GM23338 (cell line): ENCODE results near the gene SMYD3. TPM values are rescaled to one million over a fixed set of nuclear protein-coding genes. Genes with fewer than 3 reads are reported as not detected.

Source experiments
- ATAC-seq: fragments of 200-7000 bp; cut with Tn5 transposase; 3 replicates; pipeline ENCODE4 v1.9.1; 2020
- DNase-seq: peaks from one replicate; pipeline ENCODE4 v3.0.0-alpha.2; 2015; ENCODE audit warnings: low spot score
- H2AFZ ChIP-seq: fragments of 200-600 bp; sonication (generic); 2 replicates; pipeline ENCODE4 v1.8.0; 2016; ENCODE audit warnings: antibody characterized with exemption, mild to moderate bottlenecking, moderate library complexity
- H3F3A ChIP-seq: fragments of 200-600 bp; sonication (generic); replicated peaks from 2 replicates; pipeline ENCODE4 v1.8.0; 2017; ENCODE audit warnings: antibody characterized with exemption, mixed run types, low read depth
- H3K27ac ChIP-seq: fragments of 200-600 bp; sonication (generic); 2 replicates; pipeline ENCODE4 v1.6.1; 2016; ENCODE audit warnings: low read depth
- H3K27me3 ChIP-seq: fragments of 200-600 bp; sonication (generic); 2 replicates; pipeline ENCODE4 v1.8.0; 2016; ENCODE audit warnings: mild to moderate bottlenecking, mixed run types, moderate library complexity; ENCODE audit not compliant: insufficient read depth
- H3K36me3 ChIP-seq: fragments of 200-600 bp; sonication (generic); 2 replicates; pipeline ENCODE4 v1.8.0; 2016; ENCODE audit warnings: mild to moderate bottlenecking; ENCODE audit not compliant: insufficient read depth
- H3K4me1 ChIP-seq: fragments of 200-600 bp; sonication (generic); 2 replicates; pipeline ENCODE4 v1.8.0; 2016; ENCODE audit warnings: mild to moderate bottlenecking, moderate library complexity; ENCODE audit not compliant: insufficient read depth
- H3K4me2 ChIP-seq: fragments of 200-600 bp; sonication (generic); 2 replicates; pipeline ENCODE4 v1.7.1; 2017; ENCODE audit warnings: mixed run types
- H3K4me3 ChIP-seq: fragments of 200-600 bp; sonication (generic); 2 replicates; pipeline ENCODE4 v1.6.1; 2016; ENCODE audit warnings: mixed run types
- H3K79me2 ChIP-seq: fragments of 200-600 bp; sonication (generic); replicated peaks from 2 replicates; pipeline ENCODE4 v1.8.0; 2017; ENCODE audit warnings: mild to moderate bottlenecking; ENCODE audit not compliant: insufficient read depth
- H3K9me2 ChIP-seq: fragments of 200-600 bp; sonication (generic); 2 replicates; pipeline ENCODE4 v1.8.0; 2017; ENCODE audit not compliant: insufficient read depth
- H4K20me1 ChIP-seq: fragments of 200-600 bp; sonication (generic); replicated peaks from 2 replicates; pipeline ENCODE4 v1.8.0; 2017; ENCODE audit warnings: mild to moderate bottlenecking; ENCODE audit not compliant: insufficient read depth
- H3K27ac Mint-ChIP-seq: 2 replicates; pipeline ENCODE4 v1.8.0; 2020; ENCODE audit warnings: inconsistent platforms, mild to moderate bottlenecking, moderate library complexity, mixed read lengths
- H3K27me3 Mint-ChIP-seq: 3 replicates; pipeline ENCODE4 v1.8.0; 2022; ENCODE audit warnings: low read depth, mild to moderate bottlenecking, moderate library complexity, mixed read lengths, inconsistent platforms; ENCODE audit not compliant: insufficient read depth, poor library complexity
- H3K36me3 Mint-ChIP-seq: 3 replicates; pipeline ENCODE4 v1.8.0; 2021; ENCODE audit warnings: low read depth, mild to moderate bottlenecking, inconsistent platforms, moderate library complexity, mixed read lengths
- H3K4me1 Mint-ChIP-seq: 3 replicates; pipeline ENCODE4 v1.8.0; 2020; ENCODE audit warnings: mild to moderate bottlenecking, inconsistent platforms, mixed read lengths
- H3K4me3 Mint-ChIP-seq: 3 replicates; pipeline ENCODE4 v1.8.0; 2021; ENCODE audit warnings: moderate library complexity, mild to moderate bottlenecking, inconsistent platforms, mixed read lengths
- H3K9me3 Mint-ChIP-seq: 3 replicates; pipeline ENCODE4 v1.8.0; 2020; ENCODE audit warnings: moderate library complexity, mild to moderate bottlenecking, inconsistent platforms, mixed read lengths
- CREB1 ChIP-seq: fragments of 250-450 bp; sonication (Bioruptor Pico); IDR thresholded peaks from 2 replicates; pipeline ENCODE4 v1.5.0; 2020; ENCODE audit warnings: low read depth, mild to moderate bottlenecking, moderate library complexity
- EZH2 ChIP-seq: fragments of 200-600 bp; sonication (generic); IDR thresholded peaks from one replicate; pipeline ENCODE4 v1.8.0; 2017; ENCODE audit warnings: antibody characterized with exemption, mild to moderate bottlenecking, low read depth; ENCODE audit not compliant: unreplicated experiment
- EZH2phosphoT487 ChIP-seq: fragments of 200-600 bp; sonication (generic); IDR thresholded peaks from one replicate; pipeline ENCODE4 v1.8.1; 2018; ENCODE audit warnings: antibody characterized with exemption; ENCODE audit not compliant: unreplicated experiment
- JUNB ChIP-seq: IDR thresholded peaks from one replicate; pipeline ENCODE4 v1.6.1; 2016; ENCODE audit warnings: antibody characterized with exemption; ENCODE audit not compliant: unreplicated experiment
- NANOG ChIP-seq: IDR thresholded peaks from 2 replicates; pipeline ENCODE4 v1.6.1; 2016; ENCODE audit warnings: antibody characterized with exemption, borderline replicate concordance
- POLR2AphosphoS5 ChIP-seq: IDR thresholded peaks from 2 replicates; pipeline ENCODE4 v1.6.1; 2016; ENCODE audit warnings: antibody characterized with exemption, low read depth
- REST ChIP-seq: IDR thresholded peaks from one replicate; pipeline ENCODE4 v1.6.1; 2018; ENCODE audit warnings: antibody characterized with exemption; ENCODE audit not compliant: unreplicated experiment
- ZNF114 ChIP-seq: fragments of 250-450 bp; sonication (Bioruptor Pico); IDR thresholded peaks from 2 replicates; pipeline ENCODE4 v1.5.0; 2020; ENCODE audit warnings: mild to moderate bottlenecking, moderate library complexity
- ZNF331 ChIP-seq: fragments of 250-450 bp; sonication (Bioruptor Pico); IDR thresholded peaks from 2 replicates; pipeline ENCODE4 v1.5.0; 2020; ENCODE audit warnings: low read depth, mild to moderate bottlenecking, moderate library complexity
- polyA plus RNA-seq: library from polyadenylated mRNA; unstranded; fragments of >200 nt; fragmentation: Nextera tagmentation; extraction: Ambion mirVana; gene quantifications from 2 replicates; pipeline ENCODE4 v1.2.1, GENCODE V29; 2016
- total RNA-seq: library from RNA; depleted of rRNA; stranded (reverse); fragments of >200 nt; shearing (Covaris generic); gene quantifications from 2 replicates; pipeline ENCODE4 v1.2.3, GENCODE V29; 2014
- TF ChIP-seq, protein P1 (sequence below): IDR thresholded peaks from 2 replicates; pipeline ENCODE4 v1.6.1; 2016; ENCODE audit warnings: antibody characterized with exemption
- TF ChIP-seq, protein P2 (sequence below), 2 experiments: fragments of 200-600 bp in 1 of 2; sonication (generic) in 1 of 2; conservative IDR thresholded peaks; 2 replicates each; pipeline versions ENCODE4 v1.5.1 to v1.6.1; 2016 to 2017; ENCODE audit warnings: antibody characterized with exemption in 2 of 2, low read depth in 2 of 2, mild to moderate bottlenecking in 2 of 2, moderate library complexity in 1 of 2

Gene SMYD3
- total and polyA plus RNA-seq, 2 experiments from 2014 or later = 31.8 to 34.4 TPM

- DNase-seq = no peak
- H3K36me3 Mint-ChIP-seq = peaks cover 33% of the 10 kb centered on the region
- no peaks in the 10 kb centered on the region; the same call in 2 of the 3 replicates for H3K9me3 Mint-ChIP-seq
- Histone ChIP-seq H3K4me2 (no peak overlapping the region), H4K20me1 (no peaks in the 10 kb centered on the region; the same call in 1 of the 2 replicates), H3K4me3 (no peak overlapping the region), H3K9me2 (no peaks in the 10 kb centered on the region), H3F3A (no peaks in the 10 kb centered on the region), H3K27me3 (no peaks in the 10 kb centered on the region), H3K4me1 (0 out of 2 replicates have a peak, but pooled peaks cover 7% of the 10 kb centered on the region), H3K36me3 (peaks cover 21% of the 10 kb centered on the region), H3K27ac (0 out of 2 replicates have a peak overlapping the region, but pooled peaks have one; percentile 18), H2AFZ (no peak overlapping the region), H3K79me2 (no peaks in the 10 kb centered on the region)
- ATAC-seq = no peak
- peaks cover 3% of the 10 kb centered on the region for H3K27me3 Mint-ChIP-seq
- no peak overlapping the region for H3K4me3 Mint-ChIP-seq
- no peak overlapping the region for H3K27ac Mint-ChIP-seq
- peaks cover 3% of the 10 kb centered on the region; the same call in 2 of the 3 replicates for H3K4me1 Mint-ChIP-seq
- TF ChIP-seq NANOG = no peak
- TF ChIP-seq REST = no peak
- TF ChIP-seq, protein P1, sequence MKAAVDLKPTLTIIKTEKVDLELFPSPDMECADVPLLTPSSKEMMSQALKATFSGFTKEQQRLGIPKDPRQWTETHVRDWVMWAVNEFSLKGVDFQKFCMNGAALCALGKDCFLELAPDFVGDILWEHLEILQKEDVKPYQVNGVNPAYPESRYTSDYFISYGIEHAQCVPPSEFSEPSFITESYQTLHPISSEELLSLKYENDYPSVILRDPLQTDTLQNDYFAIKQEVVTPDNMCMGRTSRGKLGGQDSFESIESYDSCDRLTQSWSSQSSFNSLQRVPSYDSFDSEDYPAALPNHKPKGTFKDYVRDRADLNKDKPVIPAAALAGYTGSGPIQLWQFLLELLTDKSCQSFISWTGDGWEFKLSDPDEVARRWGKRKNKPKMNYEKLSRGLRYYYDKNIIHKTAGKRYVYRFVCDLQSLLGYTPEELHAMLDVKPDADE = no peak
- TF ChIP-seq EZH2 = no peak
- TF ChIP-seq ZNF331 = no peak
- no peak for TF ChIP-seq CREB1 (CRISPR knock-in tag)
- TF ChIP-seq EZH2phosphoT487 = no peak
- no peak for TF ChIP-seq POLR2AphosphoS5
- TF ChIP-seq ZNF114 (CRISPR knock-in tag) = no peak
- TF ChIP-seq JUNB = no peak
Observed at GRCh38 chr1:246540738-246541491, 33.8 kb upstream of the SMYD3 start.

- Mint-ChIP-seq H3K4me1 (peaks cover 3% of the 10 kb centered on the region; the same call in 2 of the 3 replicates), H3K4me3 (no peak overlapping the region), H3K27me3 (peaks cover 3% of the 10 kb centered on the region), H3K9me3 (peaks cover 2% of the 10 kb centered on the region; the same call in 1 of the 3 replicates), H3K27ac (no peak overlapping the region), H3K36me3 (peaks cover 16% of the 10 kb centered on the region)
- Histone ChIP-seq H3K4me3 (no peak overlapping the region), H2AFZ (no peak overlapping the region), H3F3A (no peaks in the 10 kb centered on the region), H3K4me2 (no peak overlapping the region), H3K27ac (no peak overlapping the region), H3K36me3 (peaks cover 8% of the 10 kb centered on the region), H3K9me2 (no peaks in the 10 kb centered on the region), H4K20me1 (no peaks in the 10 kb centered on the region), H3K27me3 (no peaks in the 10 kb centered on the region), H3K4me1 (0 out of 2 replicates have a peak, but pooled peaks cover 7% of the 10 kb centered on the region), H3K79me2 (no peaks in the 10 kb centered on the region)
- DNase-seq (no peak), ATAC-seq (no peak; the same call in 2 of the 3 replicates)
- TF ChIP-seq NANOG (no peak), EZH2 (no peak), ZNF331 (no peak)
- TF ChIP-seq, protein P2, sequence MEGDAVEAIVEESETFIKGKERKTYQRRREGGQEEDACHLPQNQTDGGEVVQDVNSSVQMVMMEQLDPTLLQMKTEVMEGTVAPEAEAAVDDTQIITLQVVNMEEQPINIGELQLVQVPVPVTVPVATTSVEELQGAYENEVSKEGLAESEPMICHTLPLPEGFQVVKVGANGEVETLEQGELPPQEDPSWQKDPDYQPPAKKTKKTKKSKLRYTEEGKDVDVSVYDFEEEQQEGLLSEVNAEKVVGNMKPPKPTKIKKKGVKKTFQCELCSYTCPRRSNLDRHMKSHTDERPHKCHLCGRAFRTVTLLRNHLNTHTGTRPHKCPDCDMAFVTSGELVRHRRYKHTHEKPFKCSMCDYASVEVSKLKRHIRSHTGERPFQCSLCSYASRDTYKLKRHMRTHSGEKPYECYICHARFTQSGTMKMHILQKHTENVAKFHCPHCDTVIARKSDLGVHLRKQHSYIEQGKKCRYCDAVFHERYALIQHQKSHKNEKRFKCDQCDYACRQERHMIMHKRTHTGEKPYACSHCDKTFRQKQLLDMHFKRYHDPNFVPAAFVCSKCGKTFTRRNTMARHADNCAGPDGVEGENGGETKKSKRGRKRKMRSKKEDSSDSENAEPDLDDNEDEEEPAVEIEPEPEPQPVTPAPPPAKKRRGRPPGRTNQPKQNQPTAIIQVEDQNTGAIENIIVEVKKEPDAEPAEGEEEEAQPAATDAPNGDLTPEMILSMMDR (conservative IDR thresholded peaks at IDR 0.05; ENCODE audit: low read depth in 2 of 2) = no peak
Observed at GRCh38 chr1:246537887-246538286, 30.8 kb upstream of the SMYD3 start.
